Right lung (tissue), 10 donors: ENCODE results near the gene HACD1. TPM values are rescaled to one million over a fixed set of nuclear protein-coding genes. Genes with fewer than 3 reads are reported as not detected.
A peak's percentile ranks its signal among the peaks of the same experiment; 100 is the strongest.

Experiments
- DNase-seq, 2 donors: peaks; one replicate each; pipeline ENCODE4 v3.0.0-alpha.2; 2013
- long read RNA-seq, 8 donors: transcript quantifications; one replicate each; lab custom pipeline, GENCODE V29; 2026
- polyA plus RNA-seq, 5 donors: library from polyadenylated mRNA; unstranded; fragments of 120-200 nt; gene quantifications; one replicate each; pipeline versions ENCODE4 v1.2.1 to v1.2.3, GENCODE V29; 2013; ENCODE audit warnings: inconsistent platforms in 1 of 5, low replicate concordance in 1 of 5; ENCODE audit not compliant: insufficient read length in 5 of 5, insufficient read depth in 1 of 5

HACD1 gene, protein sequence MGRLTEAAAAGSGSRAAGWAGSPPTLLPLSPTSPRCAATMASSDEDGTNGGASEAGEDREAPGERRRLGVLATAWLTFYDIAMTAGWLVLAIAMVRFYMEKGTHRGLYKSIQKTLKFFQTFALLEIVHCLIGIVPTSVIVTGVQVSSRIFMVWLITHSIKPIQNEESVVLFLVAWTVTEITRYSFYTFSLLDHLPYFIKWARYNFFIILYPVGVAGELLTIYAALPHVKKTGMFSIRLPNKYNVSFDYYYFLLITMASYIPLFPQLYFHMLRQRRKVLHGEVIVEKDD
- 10 to 100 TPM; 20.8 to 30.2 (median 25.7) TPM for polyA plus RNA-seq
- long read RNA-seq, donor 1, partial matches to known transcripts = 16 of 29 reads
- long read RNA-seq, donor 1, other reads (novel, unspliced or antisense) = 11 of 29 reads
- long read RNA-seq, donor 2, partial matches to known transcripts = 0 of 1 reads
- long read RNA-seq, donor 2, other reads (novel, unspliced or antisense) = 0 of 1 reads
- long read RNA-seq, donor 3, partial matches to known transcripts = 0 of 11 reads
- long read RNA-seq, donor 3, other reads (novel, unspliced or antisense) = 7 of 11 reads
- long read RNA-seq, donor 4, partial matches to known transcripts = 5 of 6 reads
- long read RNA-seq, donor 4, other reads (novel, unspliced or antisense) = 0 of 6 reads
- long read RNA-seq, donor 5, partial matches to known transcripts = 8 of 16 reads
- long read RNA-seq, donor 5, other reads (novel, unspliced or antisense) = 6 of 16 reads
- long read RNA-seq, donor 6, partial matches to known transcripts = 5 of 16 reads
- long read RNA-seq, donor 6, other reads (novel, unspliced or antisense) = 8 of 16 reads
- long read RNA-seq, donor 7, partial matches to known transcripts = 6 of 16 reads
- long read RNA-seq, donor 7, other reads (novel, unspliced or antisense) = 10 of 16 reads
- long read RNA-seq, donor 8, partial matches to known transcripts = 0 of 6 reads
- long read RNA-seq, donor 8, other reads (novel, unspliced or antisense) = 5 of 6 reads

DNA sequence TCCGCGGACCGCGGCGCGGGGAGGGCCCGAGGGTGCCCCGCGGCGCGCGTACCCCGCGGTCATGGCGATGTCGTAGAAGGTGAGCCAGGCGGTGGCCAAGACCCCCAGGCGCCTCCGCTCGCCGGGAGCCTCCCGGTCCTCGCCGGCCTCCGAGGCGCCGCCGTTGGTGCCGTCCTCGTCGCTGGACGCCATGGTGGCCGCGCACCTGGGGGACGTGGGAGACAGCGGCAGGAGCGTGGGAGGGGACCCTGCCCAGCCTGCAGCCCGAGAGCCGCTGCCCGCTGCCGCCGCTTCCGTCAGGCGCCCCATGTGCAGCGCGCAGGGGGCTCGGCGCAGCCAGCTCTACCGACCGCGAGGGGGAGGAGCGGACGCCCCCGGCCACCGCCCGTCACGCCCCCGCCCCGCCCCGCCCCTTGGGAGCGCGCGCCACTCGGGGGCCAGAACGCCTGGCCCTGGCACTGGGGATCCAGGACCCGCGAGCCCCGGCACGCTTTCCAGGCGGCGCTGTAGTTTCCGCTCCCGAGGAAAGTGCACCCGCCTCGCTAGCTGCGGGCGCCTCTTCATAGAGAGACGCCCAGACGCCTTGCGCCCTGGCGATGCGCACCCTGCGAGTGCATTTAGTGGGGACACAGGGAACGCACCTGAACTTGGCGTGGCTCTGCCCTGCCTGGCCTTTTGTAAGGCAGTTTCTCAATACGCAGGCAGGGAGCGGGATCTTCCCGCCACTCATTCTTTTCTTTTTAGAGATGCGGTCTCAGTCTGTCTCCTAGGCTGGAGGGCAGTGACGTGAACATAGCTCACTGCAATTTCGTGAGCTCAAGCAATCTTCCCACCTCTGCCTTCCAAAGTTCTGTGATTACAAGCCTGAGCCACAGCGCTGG lies at the start of gene HACD1:
Gene HACD1 (minus strand): TSS at position 344 of the 881 bp plus-strand sequence. CDS start 35 bp downstream, at position 309.
- DNase-seq = peak; percentile 64 to 65

DNA sequence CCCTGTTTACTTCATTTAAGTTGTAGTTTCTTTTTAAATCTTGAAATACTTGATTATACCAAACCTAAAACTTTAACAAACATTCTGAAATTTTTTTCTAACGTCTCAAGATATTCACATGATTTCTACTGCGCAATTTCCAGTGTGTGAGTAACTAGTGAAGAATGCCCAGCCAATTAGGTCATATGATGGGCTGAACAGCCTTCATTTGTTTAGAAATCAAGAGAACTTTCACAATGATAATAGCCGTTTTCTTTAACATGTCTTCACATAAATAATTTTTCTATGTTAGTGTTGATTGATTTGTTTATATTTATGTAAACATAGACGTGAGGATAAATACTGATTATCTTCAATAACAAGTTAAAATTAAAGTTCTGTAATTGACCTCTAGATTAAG lies 48.6 kb upstream of the HACD1 start:
- peak; percentile 69 to 72 for DNase-seq

DNA sequence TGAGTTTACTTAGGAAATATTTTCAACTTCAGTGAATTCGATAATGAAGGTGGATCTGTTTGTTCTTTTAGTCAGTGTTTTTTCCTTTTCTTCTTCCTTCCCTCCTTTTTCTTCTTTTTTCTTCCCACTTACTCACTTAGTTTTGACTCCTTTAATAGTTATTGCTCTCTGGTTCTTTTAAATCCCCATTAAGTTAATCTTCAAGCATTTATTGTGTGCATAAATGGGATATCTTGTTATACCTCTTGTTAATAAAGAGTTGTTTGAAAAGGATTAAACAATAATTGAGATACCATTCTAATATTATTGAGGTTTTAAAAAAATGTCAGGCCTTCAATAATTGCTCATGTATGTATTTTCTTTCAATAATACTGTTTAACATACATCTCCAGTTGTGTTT lies 46.3 kb upstream of the HACD1 start:
- DNase-seq = no peak

DNA sequence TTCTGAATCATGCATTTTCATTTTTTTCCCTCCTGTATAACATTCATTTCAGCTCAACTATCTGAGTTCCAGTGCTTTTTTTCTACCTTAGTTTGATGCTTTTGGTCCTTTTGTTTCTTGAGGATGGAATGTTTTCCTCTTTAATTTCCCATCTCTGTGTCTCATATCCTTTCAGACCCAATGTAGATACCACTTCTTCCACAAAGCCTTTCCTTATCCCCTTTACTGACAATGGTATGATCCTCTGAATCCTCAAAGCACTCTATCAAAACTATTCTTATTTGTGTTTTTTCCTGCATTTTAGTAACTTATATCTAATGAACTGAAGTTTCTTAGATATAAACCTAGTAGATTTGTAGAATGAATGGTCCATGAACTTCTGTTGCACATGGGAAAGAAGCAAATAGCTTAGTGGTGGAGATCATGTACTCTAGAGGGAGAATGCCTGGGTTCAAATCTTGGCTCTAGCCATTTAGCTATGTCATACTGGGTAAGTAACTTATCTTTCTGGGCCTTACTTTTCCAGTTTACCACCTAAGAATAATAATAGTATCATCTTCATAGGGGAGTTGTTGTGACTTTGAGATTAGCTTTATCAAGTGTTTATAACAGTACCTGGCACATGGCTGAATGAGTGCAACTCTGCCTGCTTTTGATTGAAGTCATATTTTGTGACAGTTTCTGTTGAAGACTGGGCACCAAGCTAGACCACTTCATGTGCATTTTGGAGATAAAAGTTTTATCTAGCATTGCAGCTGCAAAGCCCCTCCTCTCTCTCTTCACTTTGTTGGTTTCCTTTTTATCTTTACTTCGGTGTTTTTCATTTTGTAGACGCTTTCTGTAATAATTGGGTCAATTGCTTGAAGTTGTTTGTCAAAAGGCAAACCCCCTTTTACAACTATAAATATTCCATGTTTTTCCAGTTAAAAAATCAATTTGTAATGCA lies 45.3 kb upstream of the HACD1 start:
- no peak for DNase-seq

DNA sequence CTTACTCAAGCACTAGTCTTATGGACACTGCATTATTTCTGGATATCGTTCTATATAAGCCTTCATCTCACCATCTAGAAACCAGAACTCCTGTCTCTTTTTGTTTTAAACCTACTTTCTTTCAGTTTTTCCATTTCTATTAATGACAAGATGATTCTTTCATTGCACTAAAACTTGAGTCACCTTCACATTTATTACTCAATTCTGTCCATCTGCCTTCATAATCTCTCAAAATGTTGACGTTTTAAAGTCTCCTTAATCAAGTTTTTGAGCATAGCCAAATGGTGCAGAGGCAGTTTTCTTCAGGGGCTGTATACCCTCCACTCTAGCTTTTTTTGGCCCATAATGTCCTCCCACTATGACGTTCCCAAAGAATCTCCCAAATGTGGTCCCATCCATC lies 44.3 kb upstream of the HACD1 start:
- no peak for DNase-seq

DNA sequence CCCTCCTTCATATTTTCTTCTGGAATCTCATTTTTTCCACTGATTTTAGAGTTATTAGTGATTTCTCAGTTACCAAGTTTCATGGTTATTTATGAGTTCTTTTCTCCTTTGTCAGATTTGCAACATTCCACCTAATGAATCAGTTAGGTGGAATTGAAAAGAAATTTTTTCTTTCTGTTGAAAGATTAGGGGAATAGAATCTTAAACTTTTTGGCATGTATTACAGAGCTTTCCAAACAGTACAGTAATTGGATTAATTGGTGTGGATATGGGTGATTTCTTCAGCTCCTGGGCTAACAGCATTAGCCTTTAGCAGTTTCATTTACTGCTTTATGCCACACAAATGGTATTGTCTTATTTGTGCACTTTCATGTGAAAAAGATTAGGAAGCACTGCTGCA lies 43.7 kb upstream of the HACD1 start:
- no peak for DNase-seq

DNA sequence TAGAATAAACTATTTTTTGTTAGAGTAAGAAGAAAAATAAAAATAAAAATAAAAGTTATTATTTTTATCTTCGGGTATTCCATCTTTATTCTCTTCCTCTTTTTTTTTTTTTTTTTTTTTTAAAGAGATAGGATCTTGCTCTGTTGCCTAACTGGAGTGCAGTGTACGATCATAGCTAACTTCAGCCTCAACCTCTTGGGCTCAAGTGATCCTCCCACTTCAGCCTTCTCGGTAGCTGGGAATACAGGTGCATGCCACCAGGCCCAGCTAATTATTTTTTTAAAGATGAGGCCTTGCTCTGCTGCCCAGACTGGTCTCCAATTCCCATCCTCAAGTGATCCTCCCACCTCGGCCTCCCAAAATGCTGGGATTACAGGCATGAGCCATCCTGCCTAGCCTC lies 42.2 kb upstream of the HACD1 start:
- DNase-seq = no peak

DNA sequence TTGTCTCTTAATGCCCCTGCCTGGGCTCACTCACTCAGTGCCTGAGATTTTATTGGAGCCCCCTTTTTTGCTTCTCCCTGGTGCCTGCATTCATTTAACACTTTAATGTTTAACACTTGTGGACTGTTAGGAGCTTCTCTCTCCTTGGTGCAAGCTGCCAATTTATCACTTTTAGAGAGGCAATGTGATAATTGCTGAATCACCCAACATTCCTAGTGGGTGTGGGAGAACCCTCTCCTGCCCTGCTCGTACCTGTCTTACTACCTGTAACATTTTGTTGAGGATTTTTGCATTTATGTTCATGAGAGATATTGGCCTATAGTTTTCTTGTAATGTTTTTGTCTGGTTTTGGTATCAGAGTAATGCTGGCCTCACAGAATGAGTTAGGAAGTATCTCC lies 39.9 kb upstream of the HACD1 start:
- DNase-seq = no peak

DNA sequence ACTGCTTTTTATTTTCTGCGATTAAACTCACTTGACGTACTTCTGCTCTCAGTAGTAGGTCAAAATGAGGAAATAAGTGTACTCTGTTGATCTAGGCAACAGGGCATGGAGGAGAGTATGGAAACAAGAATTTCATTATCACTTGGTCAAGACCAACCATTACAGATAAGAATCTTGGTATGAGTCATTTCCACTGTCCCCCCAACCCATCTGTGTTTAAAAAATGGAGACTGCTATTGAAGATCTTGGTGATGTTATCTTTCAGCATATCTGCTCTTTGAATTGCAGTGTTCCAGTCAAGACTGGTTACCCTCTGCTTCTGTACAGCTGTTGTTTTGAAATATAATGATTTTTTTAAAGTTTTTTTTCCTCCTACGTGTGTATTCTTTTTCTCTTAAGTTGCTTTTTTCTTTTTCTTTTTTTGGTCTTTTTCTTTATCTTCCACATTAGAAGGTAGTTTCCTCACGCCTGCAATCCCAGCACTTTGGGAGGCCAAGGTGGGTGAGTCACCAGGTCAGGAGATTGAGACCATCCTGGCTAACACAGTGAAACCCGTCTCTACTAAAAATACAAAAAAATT lies 38.5 kb upstream of the HACD1 start:
- no peak for DNase-seq

DNA sequence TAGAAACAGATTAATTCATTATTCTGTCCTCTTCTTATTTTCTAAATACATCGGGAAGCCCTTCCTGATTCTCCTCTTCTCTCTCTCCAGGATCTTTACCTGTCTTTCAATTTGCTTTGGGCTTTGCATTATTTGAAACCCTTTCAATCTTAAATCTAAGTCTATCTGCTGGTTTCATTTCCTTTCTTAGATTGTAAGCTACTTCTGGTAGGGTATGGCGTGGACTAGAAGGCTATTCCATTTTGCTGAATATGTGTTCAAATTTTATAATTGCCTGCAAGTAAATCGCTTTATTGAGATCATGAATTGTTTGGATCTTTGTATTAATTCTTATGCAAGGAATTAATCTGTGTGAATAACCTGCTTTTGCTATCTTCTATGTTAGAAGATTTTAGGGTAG lies 37.8 kb upstream of the HACD1 start:
- DNase-seq = no peak

DNA sequence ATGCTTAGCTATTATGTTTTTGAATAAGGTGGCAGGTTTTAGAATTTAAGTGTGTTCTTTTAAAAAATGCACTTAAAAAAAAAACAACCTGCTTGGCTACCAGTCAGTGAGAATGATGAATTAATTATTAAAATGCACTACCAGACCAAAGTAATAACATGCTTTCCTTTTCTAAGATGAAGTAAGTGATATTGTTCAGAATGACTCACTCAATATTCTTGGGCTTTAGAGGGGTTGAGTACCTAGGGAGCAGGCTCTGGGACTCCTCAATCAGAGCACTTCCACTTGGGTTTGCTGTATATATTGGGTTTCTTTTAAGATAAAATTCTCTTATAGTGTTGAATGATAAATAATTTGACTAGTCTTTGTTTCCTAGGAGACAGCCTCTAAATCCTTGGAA lies 35.4 kb upstream of the HACD1 start:
- no peak for DNase-seq

DNA sequence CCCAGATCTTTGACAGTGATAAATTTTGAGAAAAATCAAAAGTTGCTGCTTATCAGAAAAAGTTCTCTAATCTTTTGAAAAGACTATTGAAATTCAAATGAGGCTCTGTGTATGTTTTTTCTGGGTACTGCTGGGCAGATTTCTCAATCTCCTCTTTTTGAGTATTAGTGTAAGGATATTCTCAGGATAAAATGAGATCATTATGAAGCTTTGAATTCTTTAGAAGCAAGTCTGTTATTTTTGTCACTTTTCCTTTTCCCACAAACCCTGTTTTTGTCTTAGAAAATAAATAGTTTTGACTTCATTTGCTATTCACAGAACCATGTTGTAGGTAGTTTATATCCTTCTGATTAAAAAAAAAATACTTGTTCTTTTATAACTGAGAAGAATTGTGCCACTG lies 34.7 kb upstream of the HACD1 start:
- DNase-seq = no peak

DNA sequence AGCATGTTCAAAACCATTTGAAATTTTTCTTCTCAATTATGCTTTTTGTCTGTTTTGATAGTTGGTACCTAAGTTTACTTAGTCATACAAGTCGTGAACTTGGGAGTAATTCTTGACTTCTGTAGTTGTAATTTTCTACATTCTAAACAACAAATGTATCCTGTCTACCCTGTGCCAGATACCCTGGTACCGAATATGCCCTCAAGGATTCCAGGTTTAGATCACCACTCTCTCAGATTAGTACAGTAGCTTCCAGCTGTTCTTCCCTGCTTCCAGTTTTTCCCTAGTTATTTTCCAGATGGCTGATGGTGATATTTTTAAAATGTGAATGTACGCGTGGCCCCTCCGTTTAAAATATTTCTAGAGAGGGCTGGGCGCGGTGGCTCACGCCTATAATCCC lies 33.2 kb upstream of the HACD1 start:
- DNase-seq = no peak

DNA sequence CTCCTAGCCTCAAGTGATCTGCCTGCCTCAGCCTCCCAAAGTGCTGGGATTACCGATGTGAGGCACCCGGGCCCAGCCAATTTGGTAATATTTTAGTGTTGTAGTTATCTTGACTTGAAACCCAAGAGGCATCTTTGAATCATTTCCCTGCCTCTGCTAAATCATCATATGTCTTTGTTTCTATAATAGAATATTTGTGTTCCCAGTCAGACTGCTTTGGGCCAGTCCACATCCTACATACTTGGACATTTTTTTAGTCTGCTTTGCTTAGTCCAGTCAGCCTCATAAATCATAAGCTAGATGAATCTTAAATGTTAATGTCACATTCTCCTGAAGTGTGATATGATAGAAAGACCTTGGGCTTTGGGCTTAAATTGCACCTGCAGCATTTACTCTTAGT lies 32.7 kb upstream of the HACD1 start:
- DNase-seq = no peak

DNA sequence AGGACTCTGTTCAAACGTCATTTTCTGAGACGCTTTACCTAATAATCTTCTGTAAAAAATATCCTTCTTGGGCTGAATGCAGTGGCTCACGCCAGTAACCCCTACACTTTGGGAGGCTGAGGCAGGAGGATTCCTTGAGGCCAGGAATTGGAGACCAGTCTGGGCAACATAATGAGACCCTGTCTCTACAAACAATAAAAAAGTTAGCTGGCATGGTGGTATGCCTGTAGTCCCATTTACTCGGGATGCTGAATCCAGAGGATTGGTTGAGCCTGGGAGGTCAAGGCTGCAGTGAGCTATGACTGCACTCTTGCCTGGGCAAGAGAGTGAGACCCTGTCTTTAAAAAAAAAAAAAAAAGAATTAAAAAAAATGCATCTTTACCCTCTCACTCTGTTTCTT lies 31.9 kb upstream of the HACD1 start:
- DNase-seq = no peak

DNA sequence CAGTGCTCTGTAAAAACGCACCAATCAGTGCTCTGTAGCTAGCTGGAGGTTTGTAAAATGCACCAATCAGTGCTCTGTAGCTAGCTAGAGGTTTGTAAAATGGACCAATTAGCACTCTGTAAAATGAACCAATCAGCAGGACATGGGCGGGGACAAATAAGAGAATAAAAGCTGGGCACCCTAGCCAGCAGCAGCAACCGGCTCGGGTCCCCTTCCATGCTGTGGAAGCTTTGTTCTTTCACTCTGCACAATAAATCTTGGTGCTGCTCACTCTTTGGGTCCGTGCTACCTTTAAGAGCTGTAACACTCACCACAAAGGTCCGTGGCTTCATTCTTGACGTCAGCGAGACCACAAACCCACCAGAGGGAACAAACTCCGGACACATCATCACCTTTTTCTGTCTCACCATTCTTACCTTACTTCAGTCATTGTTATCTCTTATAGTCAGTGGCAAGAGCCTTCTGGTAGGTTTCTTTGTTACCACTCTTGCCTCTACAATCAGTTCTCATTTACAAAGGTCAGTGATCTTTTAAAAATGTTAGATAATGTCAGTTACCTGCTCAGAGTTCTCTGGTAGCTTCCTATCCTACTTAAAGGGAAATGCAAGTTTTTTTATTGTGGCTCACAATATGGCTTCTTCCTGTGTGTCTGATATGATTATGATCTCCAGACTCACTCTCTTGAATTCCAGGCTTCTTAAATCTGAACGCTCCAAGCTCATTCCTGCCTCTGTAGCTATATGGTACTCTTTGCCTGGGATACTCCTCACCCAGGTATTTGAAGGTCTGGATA lies 31.3 kb upstream of the HACD1 start:
- no peak for DNase-seq

DNA sequence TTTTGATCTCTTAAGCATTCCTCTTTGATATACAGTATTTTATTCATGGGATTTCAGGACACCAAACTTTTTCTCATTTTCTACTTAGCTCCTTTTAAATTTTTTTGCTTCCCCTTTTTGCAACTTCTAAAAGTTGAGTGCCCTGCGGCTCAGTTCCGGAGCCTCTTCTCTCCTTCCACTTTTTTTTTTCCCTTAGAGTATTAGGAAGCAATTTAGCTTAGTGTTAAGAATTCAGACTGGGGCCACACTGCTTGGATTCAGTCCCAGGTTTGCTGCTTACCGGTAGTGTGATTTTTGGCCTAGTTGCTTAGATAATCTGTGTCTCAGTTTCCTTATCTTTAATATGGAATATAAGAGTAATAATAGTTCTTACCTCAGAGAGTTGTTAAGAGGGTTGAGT lies 30.2 kb upstream of the HACD1 start:
- no peak for DNase-seq

DNA sequence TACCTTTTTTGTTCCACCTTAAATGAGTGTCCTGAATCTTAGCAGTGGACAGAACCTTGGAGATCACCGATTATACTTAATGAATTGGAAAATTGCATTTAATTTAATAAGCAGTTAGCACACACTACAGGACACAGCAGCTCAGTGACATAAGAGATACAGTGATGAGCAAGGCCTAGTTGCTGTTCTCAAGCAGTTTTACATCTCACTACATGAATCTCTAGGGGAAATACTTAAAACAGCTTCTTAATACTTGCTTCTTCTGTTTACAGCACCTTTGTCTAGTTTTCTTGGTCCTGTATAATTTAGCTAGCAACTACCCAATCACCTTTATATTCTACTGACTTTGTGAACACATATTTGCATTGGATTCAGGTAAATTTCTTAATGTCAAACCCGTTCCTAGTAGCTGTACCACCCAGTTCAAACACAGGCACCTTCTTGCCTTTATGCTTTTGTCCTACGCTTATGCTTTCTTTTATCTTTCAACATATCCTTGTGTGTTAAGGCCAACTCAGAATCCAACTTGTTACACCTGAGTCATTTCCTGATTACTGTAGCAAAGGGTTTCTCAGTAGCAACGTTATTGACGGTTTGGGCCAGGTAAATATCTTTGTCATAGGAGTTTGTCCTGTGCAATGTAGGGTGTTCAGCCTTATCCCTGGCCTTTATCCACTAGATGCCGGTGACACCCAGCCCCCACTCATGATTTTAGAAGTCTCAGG lies 28.6 kb upstream of the HACD1 start:
- no peak for DNase-seq
